GM19035 (cell line): ENCODE data around the gene KDM6B.

ENCODE experiments used
- ATAC-seq: cut with Tn5 transposase; IDR thresholded peaks from one replicate; pipeline ENCODE4 v1.9.1; 2021; ENCODE audit not compliant: unreplicated experiment

The KDM6B gene

DNA sequence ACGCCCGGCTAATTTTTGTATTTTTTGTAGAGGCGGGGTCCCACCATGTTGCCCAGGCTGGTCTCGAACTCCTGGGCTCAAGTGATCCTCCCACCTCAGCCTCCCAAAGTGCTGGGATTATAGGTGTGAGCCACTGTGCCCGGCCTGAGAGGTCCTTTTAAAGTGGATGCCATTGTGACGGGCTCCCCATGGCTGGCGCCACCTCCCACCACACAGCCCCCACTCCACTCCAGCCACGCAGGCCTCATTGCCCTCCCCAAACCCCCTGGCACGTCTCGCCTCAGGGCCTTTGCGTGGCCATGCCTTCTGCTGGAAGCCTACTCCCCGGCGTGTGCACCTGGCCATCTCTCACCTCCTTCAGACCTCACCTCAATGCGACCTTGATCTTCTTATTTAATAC is 11.9 kb upstream of the KDM6B start:
- no peak for ATAC-seq

- ATAC-seq: no peak
These were observed 10.4 kb upstream of the KDM6B start for GRCh38 chr17:7823581-7824001.

DNA sequence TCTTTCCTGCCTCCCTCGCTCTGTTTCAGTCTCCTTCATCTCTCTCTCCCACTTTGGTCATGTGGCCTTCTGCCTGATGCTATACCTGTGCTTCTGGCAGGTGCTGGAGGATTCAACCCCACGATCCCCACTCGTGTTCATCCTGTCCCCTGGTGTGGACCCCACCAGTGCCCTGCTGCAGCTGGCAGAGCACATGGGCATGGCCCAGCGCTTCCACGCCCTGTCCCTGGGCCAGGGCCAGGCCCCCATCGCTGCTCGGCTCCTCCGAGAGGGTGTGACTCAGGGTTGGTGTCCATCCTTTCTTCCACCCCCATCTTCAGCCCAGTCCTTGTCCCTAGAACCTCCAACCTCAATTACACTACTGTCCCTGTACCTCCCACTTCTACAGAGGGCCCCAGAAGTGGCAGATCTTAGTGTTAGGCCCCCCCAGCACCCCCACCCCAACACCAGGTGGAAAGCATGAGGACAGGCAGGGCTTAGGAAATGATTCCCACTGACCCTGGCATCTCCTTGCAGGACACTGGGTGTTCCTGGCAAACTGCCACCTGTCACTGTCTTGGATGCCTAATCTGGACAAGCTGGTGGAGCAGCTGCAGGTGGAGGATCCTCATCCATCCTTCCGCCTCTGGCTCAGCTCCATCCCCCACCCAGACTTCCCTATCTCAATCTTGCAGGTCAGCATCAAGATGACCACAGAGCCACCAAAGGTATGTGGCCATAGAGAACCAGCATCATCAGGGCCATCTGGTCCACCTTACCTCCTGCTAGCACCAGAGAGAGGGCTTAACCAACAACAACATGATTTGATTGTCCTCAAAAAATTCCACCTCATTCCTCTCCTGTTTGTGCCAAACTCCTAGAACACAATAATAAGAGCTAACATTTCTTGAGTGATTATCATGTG is 9.7 kb upstream of the KDM6B start:
- ATAC-seq: no peak

GRCh38 chr17:7825206-7825990 is 8.6 kb upstream of the KDM6B start:
- no peak for ATAC-seq

DNA sequence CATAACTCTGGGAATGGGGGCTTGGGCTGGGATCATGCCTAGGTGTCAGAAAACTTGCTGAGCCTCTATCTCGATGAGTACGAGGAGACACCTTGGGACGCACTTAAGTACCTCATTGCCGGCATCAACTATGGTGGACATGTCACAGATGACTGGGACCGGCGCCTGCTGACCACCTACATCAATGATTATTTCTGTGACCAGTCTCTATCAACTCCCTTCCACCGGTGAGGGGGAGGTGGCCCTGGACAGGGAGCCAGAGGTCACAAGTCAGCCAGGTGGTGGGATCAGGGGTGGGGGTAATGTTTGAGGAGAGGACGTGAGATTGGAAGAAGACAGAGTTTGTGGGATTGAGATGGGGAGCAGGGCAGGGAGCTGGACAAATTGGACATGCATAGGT is 3.4 kb upstream of the KDM6B start:
- ATAC-seq: no peak

- no peak for ATAC-seq
These were observed 2.8 kb upstream of the KDM6B start for GRCh38 chr17:7831233-7831632.

DNA sequence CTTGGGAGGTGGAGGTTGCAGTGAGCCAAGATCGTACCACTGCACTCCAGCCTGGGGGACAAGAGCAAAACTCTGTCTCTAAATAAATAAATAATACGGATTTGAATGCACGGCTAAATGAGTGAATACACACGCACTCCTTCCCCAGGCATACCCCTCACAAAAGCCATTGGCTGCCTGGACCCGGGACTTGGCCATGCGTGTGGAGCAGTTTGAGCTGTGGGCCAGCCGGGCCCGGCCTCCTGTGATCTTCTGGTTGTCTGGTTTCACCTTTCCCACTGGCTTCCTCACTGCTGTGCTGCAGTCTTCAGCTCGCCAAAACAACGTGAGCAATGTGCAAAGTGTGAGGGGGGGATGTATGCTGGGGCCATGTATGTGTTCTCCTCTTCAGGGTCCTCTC is 1.6 kb upstream of the KDM6B start:
- no peak for ATAC-seq

DNA sequence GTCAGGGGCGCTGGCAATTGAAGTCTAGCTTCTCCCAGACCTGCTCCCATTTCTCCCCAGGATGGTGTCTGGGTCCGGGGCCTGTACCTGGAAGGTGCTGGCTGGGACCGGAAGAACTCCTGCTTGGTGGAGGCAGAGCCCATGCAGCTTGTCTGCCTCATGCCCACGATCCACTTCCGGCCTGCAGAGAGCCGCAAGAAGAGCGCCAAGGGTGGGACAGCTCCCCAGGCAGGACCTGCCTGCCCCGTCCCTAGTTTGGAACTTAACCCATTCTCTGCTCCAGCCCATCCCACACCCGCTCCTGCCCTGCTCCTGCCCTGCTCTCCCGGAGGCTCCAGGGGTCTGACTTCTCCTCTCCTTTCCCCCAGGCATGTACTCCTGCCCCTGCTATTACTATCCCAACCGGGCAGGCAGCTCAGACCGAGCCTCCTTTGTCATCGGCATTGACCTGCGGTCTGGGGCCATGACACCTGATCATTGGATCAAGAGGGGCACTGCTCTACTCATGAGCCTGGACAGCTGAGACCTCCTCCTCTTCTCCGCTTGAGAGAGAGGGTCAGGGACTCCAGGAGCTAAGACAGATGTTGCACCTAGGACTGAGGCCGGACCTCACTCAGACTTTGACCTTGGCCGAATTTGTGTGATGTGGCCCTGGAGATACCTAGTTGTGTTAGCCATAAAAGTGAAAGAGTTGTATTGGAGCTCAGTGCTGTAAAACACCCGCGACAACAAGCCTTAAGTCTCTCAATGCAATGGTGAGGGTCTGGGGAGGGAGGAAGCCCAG is 814 bp upstream of the KDM6B start:
- ATAC-seq: no peak

DNA sequence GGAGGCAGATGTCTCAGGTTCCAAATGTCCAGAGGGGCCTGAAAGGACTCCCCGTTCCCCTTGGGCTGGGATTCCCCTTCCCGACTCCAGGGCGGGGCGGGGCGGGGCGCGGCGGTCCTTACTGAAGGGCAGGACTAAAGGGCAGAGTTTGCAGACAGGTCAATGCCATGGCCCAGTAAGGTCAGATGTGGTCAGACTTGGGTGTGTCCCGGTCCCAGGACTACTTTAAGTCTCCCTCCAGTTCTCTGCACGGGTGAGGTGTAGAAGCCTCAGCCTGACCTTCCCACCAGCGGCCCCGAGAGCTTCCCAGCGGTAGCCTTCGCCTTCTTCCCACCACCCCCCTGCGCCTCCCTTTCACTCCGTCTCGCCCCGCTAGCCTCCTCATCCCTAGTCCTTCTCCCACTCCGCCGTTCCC is 532 bp downstream of the KDM6B start:
- ATAC-seq: peak; percentile 15

GRCh38 chr17:7834957-7835813 is 1.2 kb downstream of the KDM6B start:
- peak; percentile 49 for ATAC-seq

GRCh38 chr17:7835814-7836595 is 2.0 kb downstream of the KDM6B start:
- peak; percentile 29 for ATAC-seq

GRCh38 chr17:7836596-7837407 is 2.8 kb downstream of the KDM6B start:
- no peak for ATAC-seq

DNA sequence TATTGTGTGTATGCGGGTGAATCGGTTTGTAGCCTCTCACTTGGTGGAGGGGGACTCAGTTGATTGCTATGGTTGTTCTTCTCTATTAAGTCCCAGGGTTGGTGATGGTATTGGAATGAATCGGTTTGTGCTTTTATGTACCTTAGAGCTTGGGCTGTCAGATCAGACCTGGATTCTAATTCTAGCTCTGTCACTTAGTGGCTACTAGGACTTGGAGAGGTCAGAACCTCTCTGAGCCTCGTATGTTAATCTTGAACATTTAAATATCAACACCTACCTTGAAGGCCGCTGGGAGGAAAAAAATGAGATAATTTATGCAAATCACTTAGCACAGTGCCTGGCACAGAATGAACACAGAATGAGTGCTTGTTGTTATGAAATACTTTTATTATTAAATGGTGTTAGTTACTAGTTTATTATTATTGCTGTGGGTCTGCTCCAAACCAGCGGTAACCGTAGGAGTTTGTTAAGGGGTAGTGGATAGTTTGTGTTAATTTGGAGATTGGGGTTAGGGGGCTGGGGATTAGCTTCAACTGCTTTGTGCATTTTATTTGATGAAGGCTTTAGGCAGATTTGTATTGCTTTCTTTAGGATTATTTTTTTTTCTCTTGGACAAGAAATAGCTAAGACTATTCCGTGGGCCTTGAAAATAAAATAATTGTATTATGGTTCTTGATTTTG is 3.5 kb downstream of the KDM6B start:
- ATAC-seq: no peak

GRCh38 chr17:7838090-7839075 is 4.4 kb downstream of the KDM6B start:
- no peak for ATAC-seq

GRCh38 chr17:7839190-7839875 is 5.3 kb downstream of the KDM6B start:
- ATAC-seq: no peak

DNA sequence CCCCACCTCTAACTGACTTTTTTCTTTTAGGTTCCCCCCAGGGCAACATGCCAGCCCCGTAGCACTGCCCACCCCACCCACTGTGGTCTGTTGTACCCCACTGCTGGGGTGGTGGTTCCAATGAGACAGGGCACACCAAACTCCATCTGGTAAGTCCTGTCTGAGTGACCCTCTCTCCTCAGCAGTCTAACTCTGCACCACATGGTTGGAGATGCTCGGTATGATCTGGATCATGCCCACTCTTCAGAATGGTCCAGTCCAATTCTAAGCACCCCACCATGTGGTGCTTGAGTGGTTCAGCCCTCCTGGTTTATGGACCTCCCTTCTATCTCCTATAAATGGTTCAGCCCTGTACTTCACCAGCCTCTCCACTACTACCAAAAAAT is 5.9 kb downstream of the KDM6B start:
- no peak for ATAC-seq
